ENCODE measurements around the gene SECISBP2. TPM values are rescaled to one million over a fixed set of nuclear protein-coding genes. Genes with fewer than 3 reads are reported as not detected.

The SECISBP2 gene
- total RNA-seq, 8 experiments from 2014 or later = 24.5 to 73.8 (median 52.7) TPM

GRCh38 chr9:89395931-89396710 is 77.8 kb downstream of the SECISBP2 start:
- ATAC-seq (replicated peaks in 6 of 8) = peak in 1 of 8 experiments; percentile 47
- in situ Hi-C loops (cut with MboI; ENCODE audit: low pct_unique_long_range_greater_than_20kb in 2 of 9, low sequenced_read_pairs in 9 of 9, unreplicated experiment in 9 of 9) = no loop called here
- WGBS, 10 experiments = 50 to 100% (median 87%) methylated on average over 2 to 6 of the region's 11 CpGs; no CpG with 5 or more reads in 2 of the 10 experiments
- no peak overlapping the region for H3K27ac ChIP-seq
- H3K4me1 ChIP-seq (replicated peaks in 1 of 2) = peaks cover 0 to 2% of the 10 kb centered on the region in 2 donors
- no peak overlapping the region for H3K4me3 ChIP-seq

GRCh38 chr9:89397471-89397870 is 79.2 kb downstream of the SECISBP2 start:
- 75 to 100% (median 98%) methylated on average over 1 to 4 of the region's 5 CpGs; no CpG with 5 or more reads in 2 of the 10 experiments for WGBS, 10 experiments
- in situ Hi-C loops (cut with MboI; ENCODE audit: low pct_unique_long_range_greater_than_20kb in 2 of 9, low sequenced_read_pairs in 9 of 9, unreplicated experiment in 9 of 9) = no loop called here
- Histone ChIP-seq H3K4me3 (no peak overlapping the region), H3K4me1 (replicated peaks in 1 of 2) (peaks cover 0 to 2% of the 10 kb centered on the region in 2 donors), H3K27ac (no peak overlapping the region)
- ATAC-seq (replicated peaks in 6 of 8) = no peak

GRCh38 chr9:89398621-89399020 is 80.3 kb downstream of the SECISBP2 start:
- 60 to 87% (median 80%) methylated on average over 1 to 2 of the region's 5 CpGs; no CpG with 5 or more reads in 6 of the 10 experiments for WGBS, 10 experiments
- ATAC-seq (replicated peaks in 6 of 8) = no peak
- Histone ChIP-seq H3K4me1 (replicated peaks in 1 of 2) (no peaks in the 10 kb centered on the region), H3K27ac (no peak overlapping the region), H3K4me3 (no peak overlapping the region)
- in situ Hi-C loops (cut with MboI; ENCODE audit: low pct_unique_long_range_greater_than_20kb in 2 of 9, low sequenced_read_pairs in 9 of 9, unreplicated experiment in 9 of 9) = no loop called here

- Histone ChIP-seq H3K4me3 (no peak overlapping the region), H3K27ac (no peak overlapping the region), H3K4me1 (replicated peaks in 1 of 2) (no peaks in the 10 kb centered on the region)
- in situ Hi-C loops (cut with MboI; ENCODE audit: low pct_unique_long_range_greater_than_20kb in 2 of 9, low sequenced_read_pairs in 9 of 9, unreplicated experiment in 9 of 9) = loop anchor here in 1 of 9 experiments (25.0 kb wide), 1 partner anchor 137 kb away; no protein-coding TSS in a partner anchor
- ATAC-seq (replicated peaks in 6 of 8) = no peak
- WGBS, 10 experiments = 14 to 100% (median 78%) methylated on average over 1 to 12 of the region's 12 CpGs; no CpG with 5 or more reads in 1 of the 10 experiments
These were observed 82.3 kb downstream of the SECISBP2 start for GRCh38 chr9:89400403-89401116.

GRCh38 chr9:89402695-89403427 is 84.6 kb downstream of the SECISBP2 start:
- Histone ChIP-seq H3K4me1 (replicated peaks in 1 of 2) (no peaks in the 10 kb centered on the region), H3K27ac (no peak overlapping the region), H3K4me3 (no peak overlapping the region)
- WGBS, 10 experiments = 20 to 100% (median 94%) methylated on average over 1 to 9 of the region's 14 CpGs; no CpG with 5 or more reads in 4 of the 10 experiments
- in situ Hi-C loops (cut with MboI; ENCODE audit: low pct_unique_long_range_greater_than_20kb in 2 of 9, low sequenced_read_pairs in 9 of 9, unreplicated experiment in 9 of 9) = loop anchor here in 1 of 9 experiments (25.0 kb wide), 1 partner anchor 134 kb away; no protein-coding TSS in a partner anchor
- ATAC-seq (replicated peaks in 6 of 8) = no peak

- no peaks in the 10 kb centered on the region for H3K4me1 ChIP-seq (replicated peaks in 1 of 2)
- no peak overlapping the region for H3K4me3 ChIP-seq
- in situ Hi-C loops (cut with MboI; ENCODE audit: low pct_unique_long_range_greater_than_20kb in 2 of 9, low sequenced_read_pairs in 9 of 9, unreplicated experiment in 9 of 9) = loop anchor here in 1 of 9 experiments (25.0 kb wide), 1 partner anchor 133 kb away; no protein-coding TSS in a partner anchor
- H3K27ac ChIP-seq = no peak overlapping the region
- 70 to 100% (median 100%) methylated on average over 1 to 10 of the region's 11 CpGs; no CpG with 5 or more reads in 4 of the 10 experiments for WGBS, 10 experiments
- no peak for ATAC-seq (replicated peaks in 6 of 8)
These were observed 85.8 kb downstream of the SECISBP2 start for GRCh38 chr9:89404074-89404473.

GRCh38 chr9:89405826-89406225 is 87.5 kb downstream of the SECISBP2 start:
- 33 to 90% (median 83%) methylated on average over 1 to 9 of the region's 11 CpGs; no CpG with 5 or more reads in 5 of the 10 experiments for WGBS, 10 experiments
- H3K4me1 ChIP-seq (replicated peaks in 1 of 2) = no peaks in the 10 kb centered on the region
- no peak overlapping the region for H3K4me3 ChIP-seq
- ATAC-seq (replicated peaks in 6 of 8) = no peak
- H3K27ac ChIP-seq = no peak overlapping the region
- in situ Hi-C loops (cut with MboI; ENCODE audit: low pct_unique_long_range_greater_than_20kb in 2 of 9, low sequenced_read_pairs in 9 of 9, unreplicated experiment in 9 of 9) = loop anchor here in 1 of 9 experiments (25.0 kb wide), 1 partner anchor 131 kb away; no protein-coding TSS in a partner anchor

GRCh38 chr9:89407070-89407469 is 88.8 kb downstream of the SECISBP2 start:
- H3K4me3 ChIP-seq = no peak overlapping the region
- in situ Hi-C loops (cut with MboI; ENCODE audit: low pct_unique_long_range_greater_than_20kb in 2 of 9, low sequenced_read_pairs in 9 of 9, unreplicated experiment in 9 of 9) = loop anchor here in 1 of 9 experiments (25.0 kb wide), 1 partner anchor 130 kb away; no protein-coding TSS in a partner anchor
- peaks cover 6 to 11% of the 10 kb centered on the region in 2 donors for H3K4me1 ChIP-seq (replicated peaks in 1 of 2)
- WGBS, 10 experiments = 85 to 93% methylated on average over 2 of the region's 2 CpGs; no CpG with 5 or more reads in 8 of the 10 experiments
- H3K27ac ChIP-seq = no peak overlapping the region
- no peak for ATAC-seq (replicated peaks in 6 of 8)

- 60 to 100% (median 94%) methylated on average over 2 to 11 of the region's 12 CpGs; no CpG with 5 or more reads in 2 of the 10 experiments for WGBS, 10 experiments
- in situ Hi-C loops (cut with MboI; ENCODE audit: low pct_unique_long_range_greater_than_20kb in 2 of 9, low sequenced_read_pairs in 9 of 9, unreplicated experiment in 9 of 9) = loop anchor here in 1 of 9 experiments (25.0 kb wide), 1 partner anchor 129 kb away; no protein-coding TSS in a partner anchor
- H3K4me3 ChIP-seq = no peak overlapping the region
- ATAC-seq (replicated peaks in 6 of 8) = no peak
- H3K4me1 ChIP-seq (replicated peaks in 1 of 2) = peaks cover 22 to 26% of the 10 kb centered on the region in 2 donors
- H3K27ac ChIP-seq = no peak overlapping the region
These were observed 90.4 kb downstream of the SECISBP2 start for GRCh38 chr9:89408628-89409101.

Other genes with a start within 250 kb of the SECISBP2 start
- 10 to 100 TPM in 5 of 8 experiments, 1 to 10 TPM in 3; 4.6 to 40.7 (median 10.7) TPM for gene SHC3, start 139.7 kb upstream of the SECISBP2 start, total RNA-seq
- gene CKS2, start 7.3 kb upstream of the SECISBP2 start, total RNA-seq = 100 to 1,000 TPM in 4 of 8 experiments, 10 to 100 TPM in 4; 22.2 to 184 (median 102) TPM
- 10 to 100 TPM in 5 of 8 experiments, 1 to 10 TPM in 3; 1.2 to 30.1 (median 13.8) TPM for gene SEMA4D, start 179.6 kb downstream of the SECISBP2 start, total RNA-seq